Adrenal gland (tissue), 5 donors: ENCODE measurements around the gene PPP2R2C.

Experiments used
- CTCF ChIP-seq, 6 experiments: fragments of 450-650 bp in 4 of 6; fragments of 200-600 bp in 2 of 6; sonication (generic) in 1 of 6; IDR thresholded peaks; 1 replicate in 5 of 6; 2 replicates in 1 of 6; pipeline versions ENCODE4 v1.5.1 to v1.8.0; 2016 to 2021; ENCODE audit warnings: antibody characterized with exemption in 6 of 6, mild to moderate bottlenecking in 2 of 6, moderate library complexity in 1 of 6
- POLR2A ChIP-seq, 2 donors: fragments of 450-650 bp; IDR thresholded peaks; one replicate each; pipeline ENCODE4 v1.6.1; 2017; ENCODE audit warnings: antibody characterized with exemption in 2 of 2, mild to moderate bottlenecking in 2 of 2, moderate library complexity in 1 of 2
- donor health status: DM: no; HTN: no; CAD: no.

- no peak for TF ChIP-seq CTCF (IDR thresholded peaks at IDR 0.05)
- no peak for TF ChIP-seq POLR2A (IDR thresholded peaks at IDR 0.05)
Measured at GRCh38 chr4:6335040-6335590, 137.3 kb downstream of the PPP2R2C start.
